CD4-positive, alpha-beta T cell treated with Interleukin-6 at 100 ng/mL for 8 hours (primary cell): ENCODE measurements around the gene TMEM269.
"Not testable (repeated sequence)": the region's sequence is repeated elsewhere in the genome, so short reads cannot be mapped to it uniquely, and the experiment has no call there.

Source experiments
- DNase-seq: peaks from one replicate; pipeline ENCODE4 v3.0.0-alpha.2; 2020; ENCODE audit warnings: mixed read lengths, low spot score

The TMEM269 gene

DNA sequence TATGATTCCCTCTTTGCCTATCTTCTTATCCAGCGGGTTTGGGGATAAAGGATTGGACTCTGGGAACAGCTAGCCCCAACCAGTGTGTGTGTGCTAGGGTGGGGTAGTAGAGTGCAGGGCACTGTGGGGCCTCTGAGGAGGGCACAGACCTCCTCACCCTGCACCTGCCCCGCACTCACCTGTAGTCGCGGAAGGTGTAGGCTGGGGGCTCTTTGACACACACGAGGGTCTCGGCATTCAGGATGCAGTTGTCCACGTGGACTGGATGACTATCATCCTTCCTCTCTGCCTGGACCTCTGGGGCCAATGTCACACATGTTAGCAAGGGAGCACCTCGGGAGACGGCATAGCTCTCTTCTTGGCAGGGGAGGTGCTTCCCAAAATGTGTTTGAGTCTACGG lies 36.8 kb upstream of the TMEM269 start:
- DNase-seq: no peak

DNA sequence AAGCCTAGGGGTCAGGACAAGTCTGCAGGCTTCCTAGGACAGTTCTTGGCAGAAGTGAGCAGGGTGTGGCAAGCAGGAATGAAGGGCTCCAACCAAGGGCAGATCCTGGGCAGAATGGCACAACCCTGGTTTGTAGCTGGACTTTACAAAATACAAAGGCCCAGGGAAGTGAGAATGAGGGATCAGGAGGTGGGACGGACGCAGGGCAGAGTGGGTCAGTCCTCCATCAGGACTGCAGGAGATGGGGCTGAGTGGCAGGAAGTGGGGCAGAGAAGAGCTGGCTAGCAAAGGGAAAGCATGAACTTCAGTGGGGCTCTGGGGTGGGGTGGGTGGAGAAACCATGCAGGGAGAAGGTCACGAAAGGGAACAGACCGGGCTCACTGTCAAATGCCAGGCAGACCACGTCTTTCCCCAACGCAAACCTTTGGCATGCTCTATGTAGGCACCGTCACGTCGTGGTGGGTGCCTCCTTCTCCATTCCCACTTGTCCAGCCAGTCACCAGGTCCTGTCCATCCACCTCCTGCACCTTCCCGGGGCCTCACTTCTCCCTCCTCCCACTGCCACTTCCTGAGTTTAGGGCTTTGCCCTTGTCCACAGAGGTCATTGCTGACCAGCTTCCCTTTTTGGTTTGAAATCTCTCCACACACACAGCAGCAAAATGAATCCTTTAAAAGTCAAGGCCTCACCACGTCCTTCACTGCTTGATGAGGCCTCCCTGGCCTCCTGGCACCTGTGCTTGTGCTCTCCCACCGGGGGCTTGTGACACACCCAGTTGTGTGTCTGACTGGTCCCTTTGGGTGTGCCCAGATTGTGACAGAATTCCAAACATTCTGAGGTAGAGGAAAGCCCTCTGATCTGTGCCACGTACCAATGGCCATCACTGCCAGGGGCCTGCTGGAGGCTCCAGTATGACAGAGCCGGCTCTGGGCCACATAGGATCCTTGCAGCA lies 36.1 kb upstream of the TMEM269 start:
- DNase-seq: no peak

DNA sequence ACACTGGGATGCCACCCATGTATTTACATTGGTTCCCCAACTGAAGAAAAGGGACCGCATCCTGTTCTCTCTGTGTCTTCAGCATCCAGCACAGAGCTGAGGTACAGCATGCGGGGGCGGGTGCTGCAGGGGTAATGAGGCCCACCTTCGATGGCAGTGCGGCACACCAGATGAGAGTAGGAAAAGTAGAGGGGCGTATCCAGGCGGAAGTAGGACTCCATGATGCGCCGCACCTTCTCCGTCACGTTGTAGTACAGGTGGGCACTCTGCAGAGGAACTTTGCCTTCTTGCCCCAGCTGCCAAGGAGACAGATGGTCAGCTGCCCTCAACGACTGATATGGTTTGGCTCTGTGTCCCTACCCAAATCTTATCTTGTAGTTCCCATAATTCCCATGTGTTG lies 34.8 kb upstream of the TMEM269 start:
- no peak for DNase-seq

DNA sequence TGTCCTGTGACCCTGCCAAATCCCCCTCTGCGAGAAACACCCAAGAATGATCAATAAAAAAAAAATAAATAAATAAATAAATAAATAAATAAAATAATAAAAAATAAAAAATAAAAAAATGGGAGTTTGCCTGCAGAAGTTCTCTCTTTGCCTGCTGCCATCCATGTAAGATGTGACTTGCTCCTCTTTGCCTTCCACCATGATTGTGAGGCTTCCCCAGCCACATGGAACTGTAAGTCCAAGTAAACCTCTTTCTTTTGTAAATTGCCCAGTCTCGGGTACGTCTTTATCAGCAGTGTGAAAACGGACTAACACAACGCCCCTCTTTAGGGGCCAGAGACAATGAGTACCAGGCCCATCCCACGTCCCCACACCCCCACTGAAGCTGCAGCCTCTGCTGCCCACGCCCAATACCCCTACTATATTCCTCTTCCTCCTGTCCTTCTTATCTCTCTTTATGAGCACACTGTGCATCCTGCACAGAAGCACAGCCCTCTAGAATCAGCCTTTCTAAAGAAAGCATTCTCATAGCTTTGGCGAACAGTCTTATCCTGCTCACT lies 33.2 kb upstream of the TMEM269 start:
- DNase-seq: not testable (repeated sequence)

DNA sequence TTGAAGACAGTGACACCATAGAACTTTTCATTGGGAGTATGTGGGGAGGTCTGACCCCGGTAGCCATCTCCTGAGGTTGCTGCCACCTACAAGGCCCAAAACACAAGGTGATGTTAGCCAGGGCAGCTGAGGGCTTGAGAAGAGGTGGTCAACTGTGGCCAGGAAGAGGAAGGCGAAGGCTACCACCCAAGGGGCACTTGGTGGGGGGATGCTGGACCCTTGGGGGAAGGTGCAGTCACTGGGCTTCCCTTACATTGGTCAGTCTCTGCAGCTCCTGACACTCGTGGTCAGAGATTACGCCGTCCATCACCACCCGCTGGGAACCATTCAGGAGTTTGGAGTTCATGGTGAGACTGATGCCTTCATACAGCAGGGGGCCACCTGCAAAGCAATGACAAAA lies 32.5 kb upstream of the TMEM269 start:
- DNase-seq: no peak

DNA sequence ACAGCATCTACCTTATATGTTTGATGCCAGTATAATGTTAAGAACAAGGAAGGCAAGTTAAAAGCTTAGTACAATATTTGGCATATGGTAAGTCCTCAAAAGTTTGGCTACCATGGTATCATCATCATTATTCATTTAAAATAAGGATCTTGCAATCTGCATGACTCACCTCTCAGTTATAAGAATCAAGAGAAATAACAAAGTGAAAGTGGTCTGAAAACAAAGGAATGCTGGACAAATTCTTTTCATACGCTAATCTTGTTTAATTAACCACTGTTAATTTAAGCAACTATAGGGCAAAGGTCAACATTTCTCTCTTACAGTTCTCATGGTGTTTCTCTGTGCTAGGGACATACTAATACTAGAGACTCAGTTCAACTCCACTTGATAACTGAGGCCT lies 31.7 kb upstream of the TMEM269 start:
- no peak for DNase-seq

DNA sequence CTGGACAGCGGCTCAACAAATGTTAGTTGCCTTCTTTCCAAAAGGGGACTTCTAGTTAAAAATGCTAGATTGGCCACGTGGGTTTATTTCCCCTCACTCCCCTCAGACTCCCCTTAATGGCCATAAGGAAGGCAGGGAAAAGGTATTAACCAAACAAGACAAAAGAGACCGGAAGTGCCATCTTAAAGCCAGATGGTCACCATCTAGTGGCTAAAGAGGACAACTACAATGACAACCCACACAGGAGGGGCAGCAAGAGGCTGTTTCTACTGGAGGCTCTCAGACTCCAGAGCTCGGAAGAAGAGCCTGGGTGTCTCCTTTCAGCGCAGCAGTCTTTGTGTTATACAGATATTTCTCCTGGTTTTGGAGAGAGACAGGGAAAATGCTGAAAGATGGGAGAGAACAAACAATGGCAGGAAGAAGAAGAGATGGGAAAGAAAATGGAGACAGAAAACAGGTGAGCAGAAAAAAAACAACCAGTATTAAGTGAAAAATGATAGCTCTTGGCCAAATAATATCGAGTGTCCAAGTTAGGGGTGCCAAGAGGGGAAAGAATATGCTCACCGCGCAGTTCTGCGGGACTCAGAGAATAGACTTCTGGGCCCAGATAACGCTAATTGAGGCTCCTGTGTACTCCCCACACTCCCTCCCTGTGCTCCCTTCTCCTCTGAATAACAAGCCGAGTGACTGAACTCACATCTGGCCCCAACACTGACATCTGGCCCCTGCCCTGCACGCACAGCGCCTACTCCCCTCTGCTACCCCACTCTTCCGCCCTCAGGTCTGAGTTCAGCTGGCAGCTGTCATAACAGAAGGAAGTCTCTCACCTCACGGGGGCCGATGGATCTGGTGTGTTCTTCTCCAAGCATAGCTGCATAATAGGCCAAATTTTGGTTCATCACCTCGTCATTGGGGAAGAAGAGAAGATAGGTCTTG lies 27.6 kb upstream of the TMEM269 start:
- DNase-seq: no peak

DNA sequence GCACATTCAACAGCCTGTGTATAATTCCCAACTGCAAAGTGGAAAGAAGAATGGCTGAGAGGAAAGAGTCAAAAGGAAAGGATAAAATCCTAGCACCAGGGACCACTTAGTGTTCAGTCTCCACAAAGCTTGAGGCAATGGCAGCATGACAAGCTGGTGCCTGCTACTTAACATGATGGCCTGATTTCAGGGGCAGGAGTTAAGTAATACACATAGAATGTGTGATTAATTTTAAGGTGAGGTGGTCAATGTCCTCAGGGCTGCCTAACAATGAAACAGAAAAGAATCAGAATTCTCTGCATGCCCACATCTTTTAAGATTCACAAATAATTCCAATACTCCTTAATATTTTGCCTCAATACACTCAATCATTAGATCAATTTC lies 26.9 kb upstream of the TMEM269 start:
- no peak for DNase-seq

DNA sequence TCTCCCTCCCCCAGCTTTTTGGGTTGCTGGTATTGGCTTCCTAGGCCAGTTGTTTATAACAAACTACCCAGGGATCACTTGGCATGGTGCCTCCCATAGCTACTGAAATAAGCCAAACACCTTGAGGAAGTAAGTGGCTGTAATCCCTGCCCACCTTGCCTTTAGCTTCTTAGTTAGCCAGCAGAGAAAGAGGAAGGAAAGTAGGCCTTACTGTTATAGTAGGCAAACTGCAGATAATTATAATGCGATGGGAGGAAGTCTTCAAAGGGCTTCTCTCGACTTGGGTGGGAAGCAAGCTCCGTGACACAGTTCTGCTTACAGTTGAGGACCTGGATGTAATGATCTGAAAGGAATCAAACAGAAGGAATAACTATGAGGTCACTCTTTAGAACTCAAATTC lies 26.1 kb upstream of the TMEM269 start:
- DNase-seq: no peak

DNA sequence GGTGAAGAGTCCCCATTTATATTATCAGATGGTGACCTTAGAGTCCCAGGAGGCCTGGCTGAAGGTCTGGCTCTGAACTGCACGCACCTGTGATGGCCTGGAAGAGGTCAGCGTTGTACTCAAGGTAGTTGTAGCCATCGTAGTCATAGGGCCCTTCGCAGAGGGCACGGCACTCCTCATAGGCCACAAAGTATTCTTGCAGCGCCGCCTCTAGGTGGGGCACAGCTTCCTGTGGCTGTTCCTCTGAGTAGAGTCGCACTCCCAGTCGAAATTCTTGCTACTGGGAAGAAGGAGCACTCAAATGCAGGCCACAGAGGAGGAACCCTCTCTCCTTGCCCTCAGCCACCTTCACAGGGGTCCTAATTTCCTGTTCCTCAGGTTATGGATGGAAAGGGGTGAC lies 25.7 kb upstream of the TMEM269 start:
- no peak for DNase-seq

DNA sequence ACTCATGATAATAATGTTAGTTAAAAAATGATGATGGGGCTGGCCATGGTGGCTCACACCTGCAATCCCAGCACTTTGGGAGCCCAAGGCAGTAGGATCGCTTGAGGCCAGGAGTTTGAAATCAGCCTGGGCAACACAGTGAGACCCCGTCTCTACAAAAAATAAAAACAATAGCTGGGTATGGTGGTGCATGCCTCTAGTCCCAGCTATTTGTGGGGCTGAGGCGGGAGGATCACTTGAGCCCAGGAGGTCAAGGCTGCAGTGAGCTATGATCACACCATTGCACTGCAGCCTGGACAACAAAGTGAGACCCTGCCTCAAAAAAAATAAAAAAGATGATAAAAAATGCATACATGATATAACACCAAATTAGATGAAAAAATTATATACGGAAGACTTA lies 23.2 kb upstream of the TMEM269 start:
- no peak for DNase-seq

DNA sequence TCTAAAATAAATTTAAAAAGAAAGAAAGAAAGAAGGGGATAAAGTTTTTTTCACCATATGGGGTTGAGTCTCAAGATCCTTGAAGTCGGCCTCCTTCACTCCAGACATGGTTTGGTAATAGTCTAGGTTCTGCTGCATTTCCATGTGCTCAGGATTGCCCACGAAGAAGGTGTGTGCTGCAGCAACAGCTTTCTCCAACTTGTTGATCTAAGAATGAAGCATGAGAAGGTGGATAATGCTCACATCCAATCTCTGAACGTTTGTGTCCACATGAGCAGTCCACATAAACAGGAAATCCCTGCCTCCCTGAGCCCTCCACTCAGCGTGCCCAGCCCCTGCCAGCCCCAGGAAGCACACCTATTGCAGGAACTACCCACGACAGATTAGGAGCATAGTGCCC lies 22.5 kb upstream of the TMEM269 start:
- no peak for DNase-seq

DNA sequence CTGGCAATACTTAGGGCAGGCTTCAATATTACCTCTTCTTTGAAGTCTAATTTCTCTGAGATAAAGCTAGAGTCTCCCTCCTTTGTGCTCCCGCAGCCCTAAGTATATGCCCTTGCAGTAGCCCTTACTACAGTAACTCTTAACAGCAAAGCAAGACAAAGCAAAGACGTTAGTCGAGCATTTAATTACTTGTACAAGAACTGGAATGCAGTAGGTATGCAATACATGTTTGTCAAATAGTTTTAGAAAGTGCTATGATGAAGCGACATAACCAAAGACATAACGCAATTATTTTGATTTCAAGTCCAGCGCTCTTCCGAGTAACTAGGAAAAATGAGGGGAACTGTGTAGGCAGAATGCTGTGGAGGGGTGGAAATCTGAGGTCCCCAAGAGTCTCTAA lies 19.5 kb upstream of the TMEM269 start:
- no peak for DNase-seq

DNA sequence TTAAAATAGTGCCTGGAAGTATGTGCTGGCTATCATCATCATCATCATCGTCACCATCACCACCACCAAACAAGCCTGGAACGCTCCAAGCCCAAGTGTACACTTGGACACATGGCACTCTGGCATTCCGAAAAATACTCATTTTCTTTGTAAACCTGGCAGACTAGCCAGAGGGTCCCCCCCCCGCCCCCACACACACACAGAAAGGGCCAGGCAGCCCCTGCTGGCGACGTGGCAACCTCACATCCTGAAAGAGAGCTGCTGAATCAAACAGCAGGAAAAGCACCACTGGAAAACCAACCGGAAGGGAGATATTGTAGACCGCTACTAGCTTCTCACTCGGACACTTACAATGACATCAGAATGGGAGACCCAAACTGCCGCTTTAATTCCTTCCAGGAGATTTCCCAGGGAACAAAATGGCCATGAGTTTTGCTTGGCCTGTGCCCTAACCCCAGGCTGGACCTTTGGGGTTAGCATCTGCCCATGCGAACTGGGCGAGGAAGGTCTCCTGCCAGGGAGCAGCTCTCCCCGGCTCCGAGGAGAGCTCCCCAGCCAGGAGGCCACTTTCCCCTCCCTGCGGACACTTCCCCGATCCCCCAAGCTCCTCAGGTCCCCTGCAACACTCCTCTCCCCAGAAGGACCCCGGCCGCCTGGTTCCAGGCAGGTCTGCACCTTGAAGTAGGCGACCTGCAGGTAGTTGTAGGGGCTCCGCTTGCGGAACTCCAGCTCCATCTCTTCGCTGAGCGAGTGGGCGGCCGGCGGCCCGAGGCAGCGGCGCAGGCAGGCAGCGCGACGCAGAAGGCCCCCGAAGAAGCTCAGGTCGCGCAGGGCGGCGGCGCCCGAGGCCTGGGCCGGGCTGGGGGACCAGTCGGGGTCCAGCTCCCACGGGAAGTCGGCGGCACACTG lies 18.7 kb upstream of the TMEM269 start:
- peak; percentile 16 for DNase-seq

DNA sequence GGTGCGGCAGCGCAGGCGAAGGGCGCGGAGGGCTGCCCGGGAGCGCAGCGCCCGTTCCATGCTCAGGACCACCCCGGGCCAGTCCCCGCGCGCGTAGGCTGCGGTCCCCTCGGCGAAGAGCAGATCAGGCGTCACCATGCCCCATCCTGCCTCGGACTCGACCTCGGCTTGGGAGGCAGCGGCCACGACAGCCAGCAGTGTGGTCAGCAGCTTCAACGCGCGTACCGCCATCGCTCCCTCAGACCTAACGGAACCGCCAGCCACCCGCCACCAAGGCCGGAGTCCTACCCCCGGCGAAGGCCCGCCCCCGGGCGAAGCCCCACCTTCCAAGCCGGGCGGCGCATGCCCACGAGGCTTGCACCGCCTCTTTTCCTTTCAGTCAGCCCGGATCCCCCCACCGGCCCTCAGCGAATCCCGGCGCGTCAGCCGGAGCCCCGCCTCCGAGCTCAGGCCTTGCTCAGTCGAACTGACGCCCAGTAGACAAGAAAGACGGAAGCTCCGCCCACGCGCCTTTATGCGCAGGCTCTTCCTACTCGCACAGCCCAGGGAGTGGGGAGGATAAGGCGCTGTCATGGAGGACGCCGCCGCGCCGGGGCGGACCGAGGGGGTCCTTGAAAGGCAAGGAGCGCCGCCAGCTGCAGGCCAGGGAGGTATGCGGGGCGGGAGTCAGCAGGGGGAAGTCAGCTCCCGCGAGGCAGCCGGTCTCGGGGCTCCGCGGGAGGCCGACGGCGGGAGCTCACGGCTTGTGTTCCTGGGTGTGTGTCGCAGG lies 17.9 kb upstream of the TMEM269 start, which contains the start of the genes C1orf50 and P3H1:
TSS of gene C1orf50 (plus strand) at position 509 of the 769 bp plus-strand sequence. CDS start at position 572, 63 bp downstream.
TSS of gene P3H1 (minus strand) at position 288 of the 769 bp plus-strand sequence. CDS start at position 231, 57 bp downstream.
- peak; percentile 100 for DNase-seq

DNA sequence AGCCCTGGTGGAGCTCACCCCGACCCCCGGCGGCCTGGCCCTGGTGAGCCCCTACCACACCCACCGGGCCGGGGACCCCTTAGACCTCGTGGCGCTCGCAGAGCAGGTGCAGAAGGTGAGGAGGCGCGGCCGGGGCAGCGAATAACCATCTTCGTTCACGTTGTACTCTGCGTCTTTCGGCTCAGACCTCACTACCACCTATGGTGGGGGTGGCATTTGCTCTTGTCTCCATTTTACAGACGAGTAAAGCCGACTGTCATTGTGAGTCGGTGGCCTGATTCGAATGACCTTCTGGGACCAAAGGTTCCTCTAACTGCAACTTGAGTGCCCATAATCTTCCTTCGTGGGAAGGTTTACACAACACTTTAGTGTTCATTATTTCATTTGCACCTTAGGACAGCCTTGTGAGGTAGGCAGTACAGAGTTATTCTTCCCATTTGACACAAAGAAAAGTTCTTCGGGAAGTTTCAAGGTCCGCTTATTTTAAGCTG lies 17.2 kb upstream of the TMEM269 start:
- DNase-seq: peak; percentile 11

DNA sequence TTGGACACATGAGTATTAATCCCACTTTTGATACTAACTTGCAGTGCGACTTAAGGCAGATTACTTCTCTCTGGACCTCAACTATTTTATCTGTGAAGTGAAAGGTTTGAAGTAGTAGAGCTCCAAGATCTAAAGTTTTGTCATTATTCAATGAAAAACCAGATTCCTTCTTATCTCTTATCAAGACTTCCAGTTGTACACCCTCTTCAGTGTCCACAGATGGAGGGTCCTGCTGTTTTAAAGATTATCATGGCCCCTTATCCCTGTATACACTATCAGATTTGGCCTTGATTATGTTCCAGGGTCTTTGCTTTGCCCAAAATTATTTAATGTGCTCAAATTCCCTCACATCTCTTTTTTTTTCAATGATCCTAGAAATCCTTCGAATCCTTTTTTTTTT lies 16.6 kb upstream of the TMEM269 start:
- no peak for DNase-seq

DNA sequence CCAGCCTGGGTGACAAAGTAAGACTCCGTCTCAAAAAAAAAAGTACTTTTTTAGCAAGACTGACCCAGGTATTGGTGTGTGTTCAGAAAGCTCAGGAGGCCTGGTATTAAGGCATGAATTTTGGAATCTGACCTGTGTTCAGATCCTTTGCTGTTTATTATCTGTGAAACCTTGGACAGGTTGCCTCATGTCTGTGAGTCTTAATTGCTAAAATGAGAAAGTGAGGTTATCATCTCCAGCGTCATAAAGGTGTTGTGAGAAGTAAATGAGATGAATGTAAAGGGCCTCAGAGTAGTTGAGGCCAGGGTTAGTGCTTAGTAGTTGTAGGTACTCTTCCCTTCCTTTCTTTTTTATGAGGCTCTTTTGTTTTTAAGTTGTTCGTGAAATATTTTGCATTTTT lies 15.0 kb upstream of the TMEM269 start:
- DNase-seq: no peak

DNA sequence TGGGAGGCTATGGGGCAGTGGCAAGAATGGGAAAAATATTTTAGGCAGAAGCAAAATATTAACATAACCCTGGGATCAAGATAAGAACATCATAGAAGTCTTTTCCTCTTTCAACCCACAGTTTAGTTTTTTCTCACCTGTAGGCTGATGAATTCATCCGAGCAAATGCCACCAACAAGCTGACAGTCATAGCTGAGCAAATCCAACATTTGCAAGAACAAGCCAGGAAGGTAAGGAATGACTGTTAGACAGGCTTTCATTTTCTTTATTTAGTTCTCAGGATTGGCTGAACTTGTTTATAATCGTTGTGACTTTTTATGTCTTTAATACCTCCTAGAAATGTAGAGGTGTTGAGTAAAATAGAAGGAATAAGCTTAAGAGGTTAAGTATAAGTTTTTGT lies 11.4 kb upstream of the TMEM269 start:
- DNase-seq: no peak

DNA sequence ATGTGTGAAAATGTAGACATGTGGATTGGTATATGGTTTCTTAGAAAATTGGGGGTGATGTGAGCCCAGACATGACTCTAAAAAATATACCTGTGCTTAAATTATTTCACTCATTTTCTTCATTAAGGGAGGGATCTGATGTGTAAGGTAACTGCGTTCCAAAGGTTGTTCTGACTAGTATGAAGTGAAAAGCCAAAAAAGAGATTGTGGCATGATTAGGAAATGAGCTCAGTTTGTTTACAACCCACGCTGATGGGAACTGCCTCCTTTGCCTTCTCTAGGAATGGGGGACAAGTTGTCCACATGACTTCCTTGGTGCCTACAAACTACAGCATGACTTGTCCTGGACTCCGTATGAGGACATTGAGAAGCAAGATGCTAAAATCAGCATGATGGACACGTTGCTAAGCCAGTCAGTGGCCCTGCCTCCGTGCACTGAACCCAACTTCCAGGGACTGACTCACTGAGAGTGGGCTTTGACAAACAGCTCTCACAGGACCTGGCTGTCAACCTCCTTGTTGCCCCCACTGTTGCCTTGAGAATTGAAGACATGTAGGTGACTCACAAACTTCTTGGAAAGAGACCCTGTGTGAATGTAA lies 9.8 kb upstream of the TMEM269 start:
- no peak for DNase-seq
